HepG2 (cell line): Measurements from ENCODE around the gene KLHL30. TPM values are rescaled to one million over a fixed set of nuclear protein-coding genes. Genes with fewer than 3 reads are reported as not detected.

Experiments used
- ATAC-seq: fragments of 200-7000 bp; cut with Tn5 transposase; 3 replicates; pipeline ENCODE4 v1.9.1; 2020; ENCODE audit warnings: mild to moderate bottlenecking, moderate library complexity
- BruUV-seq: library from RNA; stranded (reverse); fragments of 400-500 nt; replicated peaks from 2 replicates; lab custom pipeline; 2021; lab: Mats Ljungman, UMichigan
- CTCF ChIA-PET: fragments of 300-600 bp; formaldehyde crosslinking; extraction: SDS; loops from one replicate; lab custom pipeline; 2021; ENCODE audit warnings: low total read pairs, inconsistent platforms, low intra/inter-chr PET ratio; lab: Yijun Ruan, JAX
- POLR2A ChIA-PET: fragments of 350-600 bp; sonication (Branson Sonifier 250); formaldehyde crosslinking; loops from one replicate; lab custom pipeline; 2020; ENCODE audit warnings: antibody characterized with exemption, inconsistent platforms; lab: Yijun Ruan, JAX
- DNase-seq: peaks from one replicate; pipeline ENCODE4 v3.0.0-alpha.2; 2015; ENCODE audit warnings: low spot score
- FAIRE-seq: peaks from 3 replicates; lab custom pipeline; 2011; peaks lifted over from hg19 to GRCh38; lab: Jason Lieb, UNC
- H2AFZ ChIP-seq: one replicate; pipeline ENCODE4 v1.6.1; 2011; ENCODE audit warnings: low read length, inconsistent platforms
- H3K27ac ChIP-seq: fragments of 300-600 bp; 3 replicates; pipeline ENCODE4 v1.8.0; 2011; ENCODE audit warnings: mixed run types, mild to moderate bottlenecking, mixed read lengths, low read length, inconsistent platforms; ENCODE audit not compliant: insufficient read depth; ENCODE audit errors: extremely low read length
- H3K27me3 ChIP-seq, 2 experiments: fragments of 200-600 bp in 1 of 2; 2 replicates in 1 of 2; 3 replicates in 1 of 2; pipeline versions ENCODE4 v1.6.0 to v1.8.0; 2011; ENCODE audit warnings: low read length in 2 of 2, mild to moderate bottlenecking in 2 of 2, moderate library complexity in 2 of 2, inconsistent platforms in 1 of 2; ENCODE audit not compliant: insufficient read depth in 2 of 2, control insufficient read depth in 1 of 2
- H3K36me3 ChIP-seq, 2 experiments: fragments of 200-600 bp in 1 of 2; replicated peaks in 1 of 2; 2 replicates in 1 of 2; 3 replicates in 1 of 2; pipeline versions ENCODE4 v1.5.1 to v1.8.0; 2011; ENCODE audit warnings: low read length in 2 of 2, inconsistent platforms in 1 of 2; ENCODE audit not compliant: insufficient read depth in 2 of 2, control insufficient read depth in 1 of 2
- H3K4me1 ChIP-seq: 2 replicates; pipeline ENCODE4 v1.5.1; 2012; ENCODE audit warnings: low read length, inconsistent platforms; ENCODE audit not compliant: insufficient read depth
- H3K4me2 ChIP-seq: 2 replicates; pipeline ENCODE4 v1.6.0; 2011; ENCODE audit warnings: low read depth, low read length, inconsistent platforms
- H3K4me3 ChIP-seq, 3 experiments: fragments of 200-600 bp in 1 of 3; sonication (generic), shearing (Covaris generic) in 1 of 3; replicated peaks in 1 of 3; 2 replicates each; pipeline ENCODE4 v1.5.1; 2011 to 2016; ENCODE audit warnings: low read length in 3 of 3, inconsistent platforms in 2 of 3, low read depth in 2 of 3, mild to moderate bottlenecking in 2 of 3, control low read depth in 1 of 3, mixed read lengths in 1 of 3; ENCODE audit not compliant: insufficient read depth in 1 of 3
- H3K79me2 ChIP-seq: one replicate; pipeline ENCODE4 v1.6.1; 2011; ENCODE audit warnings: low read length, inconsistent platforms; ENCODE audit not compliant: insufficient read depth
- H3K9ac ChIP-seq: 2 replicates; pipeline ENCODE4 v1.6.0; 2011; ENCODE audit warnings: mild to moderate bottlenecking, low read depth, low read length, inconsistent platforms; ENCODE audit not compliant: insufficient read depth
- H3K9me3 ChIP-seq: 2 replicates; pipeline ENCODE4 v1.5.1; 2012; ENCODE audit warnings: mild to moderate bottlenecking, low read length
- H4K20me1 ChIP-seq: 2 replicates; pipeline ENCODE4 v1.6.0; 2011; ENCODE audit warnings: inconsistent platforms, mild to moderate bottlenecking, low read length, moderate library complexity; ENCODE audit not compliant: insufficient read depth
- ASH2L ChIP-seq: fragments of 300-600, 200-600 bp; sonication (generic); IDR thresholded peaks from 2 replicates; pipeline ENCODE4 v1.7.0; 2017; ENCODE audit warnings: low read depth, mild to moderate bottlenecking, moderate library complexity, mixed read lengths, low read length; ENCODE audit not compliant: insufficient read length
- CAMTA2 ChIP-seq: sonication (generic); formaldehyde crosslinking; IDR thresholded peaks from 2 replicates; pipeline ENCODE4 v1.4.0; 2020; ENCODE audit warnings: mild to moderate bottlenecking, missing genetic modification reagents, borderline replicate concordance
- CBFB ChIP-seq: sonication (generic); formaldehyde crosslinking; IDR thresholded peaks from 2 replicates; pipeline ENCODE4 v1.4.0; 2020; ENCODE audit warnings: missing genetic modification reagents
- FOXJ3 ChIP-seq: sonication (generic); formaldehyde crosslinking; IDR thresholded peaks from 2 replicates; pipeline ENCODE4 v1.4.0; 2020; ENCODE audit warnings: missing genetic modification reagents, mild to moderate bottlenecking, borderline replicate concordance
- HNF4A ChIP-seq: sonication (generic); formaldehyde crosslinking; IDR thresholded peaks from 2 replicates; pipeline ENCODE4 v1.4.0; 2020; ENCODE audit warnings: missing genetic modification reagents
- HOXA3 ChIP-seq: sonication (generic); formaldehyde crosslinking; IDR thresholded peaks from 2 replicates; pipeline ENCODE4 v1.5.0; 2020; ENCODE audit warnings: missing genetic modification reagents
- MAF1 ChIP-seq: sonication (generic); formaldehyde crosslinking; IDR thresholded peaks from 2 replicates; pipeline ENCODE4 v1.5.0; 2020; ENCODE audit warnings: missing genetic modification reagents, borderline replicate concordance
- SCMH1 ChIP-seq: sonication (generic); formaldehyde crosslinking; IDR thresholded peaks from 2 replicates; pipeline ENCODE4 v1.9.0; 2021; ENCODE audit warnings: missing genetic modification reagents, mild to moderate bottlenecking, borderline replicate concordance
- ZBTB43 ChIP-seq: sonication (generic); formaldehyde crosslinking; conservative IDR thresholded peaks from 2 replicates; pipeline ENCODE4 v1.4.0; 2020; ENCODE audit warnings: missing genetic modification reagents
- ZFP1 ChIP-seq: IDR thresholded peaks from 2 replicates; pipeline ENCODE4 v1.6.1; 2016
- ZNF501 ChIP-seq: sonication (generic); formaldehyde crosslinking; IDR thresholded peaks from 2 replicates; pipeline ENCODE4 v1.5.1; 2020; ENCODE audit warnings: mild to moderate bottlenecking, moderate library complexity, missing genetic modification reagents
- WGBS: methylation state at CpG from one replicate; pipeline ENCODE4 v1.1.6; 2017; ENCODE audit warnings: low lambda C conversion rate; 5-methylcytosine and 5-hydroxymethylcytosine counted together
- in situ Hi-C: cut with HindIII; loops from 2 replicates; pipeline ENCODE4 v1.10.0; 2017; ENCODE audit warnings: low pct_unique_long_range_greater_than_20kb; ENCODE audit not compliant: extremely low pct_ligation_motif_present
- intact Hi-C: fragments of 100-400 bp; cut with micrococcal nuclease; formaldehyde crosslinking; loops from one replicate; pipeline ENCODE4 v1.10.0; 2022; ENCODE audit not compliant: unreplicated experiment
- polyA plus RNA-seq, 8 experiments: library from polyadenylated mRNA; depleted of rRNA in 3 of 8; stranded (reverse) in 7 of 8; unstranded in 1 of 8; fragments of >200 nt; fragmentation: Illumina TruSeq in 4 of 8; extraction: Trizol in 4 of 8; gene quantifications; 2 replicates each; pipeline versions ENCODE4 v1.2.1 to v1.2.3, GENCODE V29; 2011 to 2016; ENCODE audit warnings: low read depth in 4 of 8, missing spikeins in 1 of 8, mixed read lengths in 1 of 8; ENCODE audit not compliant: insufficient read depth in 1 of 8
- total RNA-seq, 5 experiments: library from RNA; depleted of rRNA; stranded (reverse); fragments of >200 nt; fragmentation: Illumina TruSeq; extraction: Trizol; gene quantifications; 2 replicates each; pipeline ENCODE4 v1.2.3, GENCODE V29; 2016; ENCODE audit warnings: low read depth in 1 of 5
- TF ChIP-seq, protein P1 (sequence below): sonication (generic); formaldehyde crosslinking; IDR thresholded peaks from 2 replicates; pipeline ENCODE4 v1.5.1; 2020; ENCODE audit warnings: mild to moderate bottlenecking, missing genetic modification reagents, moderate library complexity
- TF ChIP-seq, protein P2 (sequence below): sonication (generic); formaldehyde crosslinking; IDR thresholded peaks from 2 replicates; pipeline ENCODE4 v1.5.0; 2020; ENCODE audit warnings: mild to moderate bottlenecking, missing genetic modification reagents, borderline replicate concordance

The KLHL30 gene
- total and polyA plus RNA-seq, 2 of the 13 experiments (the other 11 are each of a cell fraction or from before 2014, with no cell fraction given) = 0.05 TPM; not detected in 1

- in situ Hi-C loops = loop anchor here (5.0 kb wide), 1 partner anchor 251 kb away; the partner anchor contains the start of gene RAMP1
- POLR2A ChIA-PET = interaction anchor here (0.6 to 3.2 kb wide), 3 partner anchors 18 to 48 kb away, joined by 3 to 18 read pairs (median 3); partner anchors contain the start of gene SCLY
- peak; percentile 24; the same call in 1 of the 2 replicates for TF ChIP-seq HNF4A (CRISPR knock-in tag)
- TF ChIP-seq SCMH1 (CRISPR knock-in tag) = no peak
- TF ChIP-seq, protein P1, sequence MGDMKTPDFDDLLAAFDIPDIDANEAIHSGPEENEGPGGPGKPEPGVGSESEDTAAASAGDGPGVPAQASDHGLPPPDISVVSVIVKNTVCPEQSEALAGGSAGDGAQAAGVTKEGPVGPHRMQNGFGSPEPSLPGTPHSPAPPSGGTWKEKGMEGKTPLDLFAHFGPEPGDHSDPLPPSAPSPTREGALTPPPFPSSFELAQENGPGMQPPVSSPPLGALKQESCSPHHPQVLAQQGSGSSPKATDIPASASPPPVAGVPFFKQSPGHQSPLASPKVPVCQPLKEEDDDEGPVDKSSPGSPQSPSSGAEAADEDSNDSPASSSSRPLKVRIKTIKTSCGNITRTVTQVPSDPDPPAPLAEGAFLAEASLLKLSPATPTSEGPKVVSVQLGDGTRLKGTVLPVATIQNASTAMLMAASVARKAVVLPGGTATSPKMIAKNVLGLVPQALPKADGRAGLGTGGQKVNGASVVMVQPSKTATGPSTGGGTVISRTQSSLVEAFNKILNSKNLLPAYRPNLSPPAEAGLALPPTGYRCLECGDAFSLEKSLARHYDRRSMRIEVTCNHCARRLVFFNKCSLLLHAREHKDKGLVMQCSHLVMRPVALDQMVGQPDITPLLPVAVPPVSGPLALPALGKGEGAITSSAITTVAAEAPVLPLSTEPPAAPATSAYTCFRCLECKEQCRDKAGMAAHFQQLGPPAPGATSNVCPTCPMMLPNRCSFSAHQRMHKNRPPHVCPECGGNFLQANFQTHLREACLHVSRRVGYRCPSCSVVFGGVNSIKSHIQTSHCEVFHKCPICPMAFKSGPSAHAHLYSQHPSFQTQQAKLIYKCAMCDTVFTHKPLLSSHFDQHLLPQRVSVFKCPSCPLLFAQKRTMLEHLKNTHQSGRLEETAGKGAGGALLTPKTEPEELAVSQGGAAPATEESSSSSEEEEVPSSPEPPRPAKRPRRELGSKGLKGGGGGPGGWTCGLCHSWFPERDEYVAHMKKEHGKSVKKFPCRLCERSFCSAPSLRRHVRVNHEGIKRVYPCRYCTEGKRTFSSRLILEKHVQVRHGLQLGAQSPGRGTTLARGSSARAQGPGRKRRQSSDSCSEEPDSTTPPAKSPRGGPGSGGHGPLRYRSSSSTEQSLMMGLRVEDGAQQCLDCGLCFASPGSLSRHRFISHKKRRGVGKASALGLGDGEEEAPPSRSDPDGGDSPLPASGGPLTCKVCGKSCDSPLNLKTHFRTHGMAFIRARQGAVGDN = peak; percentile 63
- TF ChIP-seq, protein P2, sequence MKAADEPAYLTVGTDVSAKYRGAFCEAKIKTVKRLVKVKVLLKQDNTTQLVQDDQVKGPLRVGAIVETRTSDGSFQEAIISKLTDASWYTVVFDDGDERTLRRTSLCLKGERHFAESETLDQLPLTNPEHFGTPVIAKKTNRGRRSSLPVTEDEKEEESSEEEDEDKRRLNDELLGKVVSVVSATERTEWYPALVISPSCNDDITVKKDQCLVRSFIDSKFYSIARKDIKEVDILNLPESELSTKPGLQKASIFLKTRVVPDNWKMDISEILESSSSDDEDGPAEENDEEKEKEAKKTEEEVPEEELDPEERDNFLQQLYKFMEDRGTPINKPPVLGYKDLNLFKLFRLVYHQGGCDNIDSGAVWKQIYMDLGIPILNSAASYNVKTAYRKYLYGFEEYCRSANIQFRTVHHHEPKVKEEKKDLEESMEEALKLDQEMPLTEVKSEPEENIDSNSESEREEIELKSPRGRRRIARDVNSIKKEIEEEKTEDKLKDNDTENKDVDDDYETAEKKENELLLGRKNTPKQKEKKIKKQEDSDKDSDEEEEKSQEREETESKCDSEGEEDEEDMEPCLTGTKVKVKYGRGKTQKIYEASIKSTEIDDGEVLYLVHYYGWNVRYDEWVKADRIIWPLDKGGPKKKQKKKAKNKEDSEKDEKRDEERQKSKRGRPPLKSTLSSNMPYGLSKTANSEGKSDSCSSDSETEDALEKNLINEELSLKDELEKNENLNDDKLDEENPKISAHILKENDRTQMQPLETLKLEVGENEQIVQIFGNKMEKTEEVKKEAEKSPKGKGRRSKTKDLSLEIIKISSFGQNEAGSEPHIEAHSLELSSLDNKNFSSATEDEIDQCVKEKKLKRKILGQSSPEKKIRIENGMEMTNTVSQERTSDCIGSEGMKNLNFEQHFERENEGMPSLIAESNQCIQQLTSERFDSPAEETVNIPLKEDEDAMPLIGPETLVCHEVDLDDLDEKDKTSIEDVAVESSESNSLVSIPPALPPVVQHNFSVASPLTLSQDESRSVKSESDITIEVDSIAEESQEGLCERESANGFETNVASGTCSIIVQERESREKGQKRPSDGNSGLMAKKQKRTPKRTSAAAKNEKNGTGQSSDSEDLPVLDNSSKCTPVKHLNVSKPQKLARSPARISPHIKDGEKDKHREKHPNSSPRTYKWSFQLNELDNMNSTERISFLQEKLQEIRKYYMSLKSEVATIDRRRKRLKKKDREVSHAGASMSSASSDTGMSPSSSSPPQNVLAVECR (CRISPR knock-in tag) = peak; percentile 53; the same call in 1 of the 2 replicates
- peak; percentile 79 for TF ChIP-seq ZNF501 (CRISPR knock-in tag)
- no peak for TF ChIP-seq CAMTA2 (CRISPR knock-in tag)
- peak; percentile 69; the same call in 1 of the 2 replicates for TF ChIP-seq ZBTB43
- no peak for TF ChIP-seq ASH2L
- peak; percentile 52; the same call in 1 of the 2 replicates for TF ChIP-seq HOXA3 (CRISPR knock-in tag)
- TF ChIP-seq ZFP1 (CRISPR knock-in tag) = no peak
- TF ChIP-seq FOXJ3 (CRISPR knock-in tag) = no peak
- TF ChIP-seq MAF1 = 0 out of 2 replicates have a peak, but pooled peaks have one; percentile 49
- no peak for TF ChIP-seq CBFB (CRISPR knock-in tag)
Measured at GRCh38 chr2:238108423-238109183, 29.9 kb upstream of the KLHL30 start.

More at GRCh38 chr2:238108423-238109183, 29.9 kb upstream of the KLHL30 start:
- Histone ChIP-seq H3K27me3 (peaks cover 9 to 26% of the 10 kb centered on the region in 2 experiments), H3K4me1 (peaks cover 46% of the 10 kb centered on the region), H2AFZ (peak overlapping the region; percentile 36), H3K4me3 (peak overlapping the region; percentile 30 to 73 (median 52)), H3K9ac (no peak overlapping the region), H3K36me3 (no peaks in the 10 kb centered on the region), H3K9me3 (no peaks in the 10 kb centered on the region), H3K4me2 (peak overlapping the region; percentile 95), H4K20me1 (no peaks in the 10 kb centered on the region), H3K79me2 (no peaks in the 10 kb centered on the region), H3K27ac (no peak overlapping the region)
- CTCF ChIA-PET = no interaction called here
- ATAC-seq (peak; percentile 53), FAIRE-seq (peak; percentile 18), DNase-seq (no peak)
- WGBS = 13% methylated on average over 19 of the region's 19 CpGs
- no TSS peak for BruUV-seq
- intact Hi-C loops = loop anchor here (5.0 kb wide), 1 partner anchor 141 kb away; the partner anchor contains the start of gene UBE2F
